ENCODE data around the gene S100A1. TPM values are rescaled to one million over a fixed set of nuclear protein-coding genes. Genes with fewer than 3 reads are reported as not detected.
A peak's percentile ranks its signal among the peaks of the same experiment; 100 is the strongest.
"Not testable (repeated sequence)": the region's sequence is repeated elsewhere in the genome, so short reads cannot be mapped to it uniquely, and the experiment has no call there.

Gene S100A1
- total RNA-seq, 1 experiment from 2014 or later: 1.3 TPM

DNA sequence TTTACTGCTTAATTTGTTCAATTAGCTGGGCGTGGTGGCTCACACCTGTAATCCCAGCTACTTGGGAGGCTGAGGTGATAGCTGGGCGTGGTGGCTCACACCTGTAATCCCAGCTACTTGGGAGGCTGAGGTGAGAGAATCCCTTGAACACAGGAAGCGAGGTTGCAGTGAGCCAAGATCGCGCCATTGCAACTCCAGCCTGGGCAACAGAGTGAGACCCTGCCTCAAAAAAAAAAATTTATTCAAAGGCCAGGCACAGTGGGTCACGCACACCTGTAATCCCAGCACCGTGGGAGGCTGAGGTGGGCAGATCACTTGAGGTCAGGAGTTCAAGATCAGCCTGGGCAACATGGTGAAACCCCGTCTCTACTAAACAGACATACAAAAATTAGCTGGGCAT, 40.4 kb downstream of the S100A1 start:
- H3K27me3 Mint-ChIP-seq (ENCODE audit: low read depth); H3K27ac Mint-ChIP-seq; ATAC-seq; DNase-seq (ENCODE audit: low spot score); POLR2A ChIA-PET; CTCF ChIA-PET; H3K4me3 Mint-ChIP-seq; H3K9me3 Mint-ChIP-seq: not testable (repeated sequence)
- H3K36me3 Mint-ChIP-seq: peaks cover 67% of the 10 kb centered on the region
- H3K4me1 Mint-ChIP-seq: peaks cover 14% of the 10 kb centered on the region

DNA sequence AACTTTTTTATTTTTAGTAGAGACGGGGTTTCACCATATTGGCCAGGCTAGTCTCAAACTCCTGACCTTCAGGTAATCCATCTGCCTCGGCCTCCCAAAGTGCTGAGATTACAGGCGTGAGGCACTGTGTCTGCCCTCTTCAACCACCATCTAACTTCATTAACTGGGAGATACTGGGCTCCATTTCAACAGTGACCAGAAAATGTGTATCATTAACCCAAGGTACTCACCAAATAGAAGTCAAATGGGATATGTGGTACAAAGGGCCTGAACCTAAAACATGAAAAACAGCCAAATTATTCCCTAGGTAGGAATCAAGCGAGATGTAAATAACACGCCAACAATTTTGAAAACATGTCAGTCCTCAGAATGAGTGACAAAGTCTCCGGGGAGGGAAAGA, 41.4 kb downstream of the S100A1 start:
- Mint-ChIP-seq H3K27ac (peak overlapping the region; percentile 84), H3K36me3 (peaks cover 58% of the 10 kb centered on the region), H3K9me3 (no peaks in the 10 kb centered on the region), H3K27me3 (ENCODE audit: low read depth) (no peaks in the 10 kb centered on the region), H3K4me3 (no peak overlapping the region), H3K4me1 (peaks cover 14% of the 10 kb centered on the region)
- ChIA-PET POLR2A (no interaction called here), CTCF (no interaction called here)
- TF ChIP-seq CREB1 (CRISPR knock-in tag; IDR thresholded peaks at IDR 0.05): no peak
- TF ChIP-seq, protein P1, sequence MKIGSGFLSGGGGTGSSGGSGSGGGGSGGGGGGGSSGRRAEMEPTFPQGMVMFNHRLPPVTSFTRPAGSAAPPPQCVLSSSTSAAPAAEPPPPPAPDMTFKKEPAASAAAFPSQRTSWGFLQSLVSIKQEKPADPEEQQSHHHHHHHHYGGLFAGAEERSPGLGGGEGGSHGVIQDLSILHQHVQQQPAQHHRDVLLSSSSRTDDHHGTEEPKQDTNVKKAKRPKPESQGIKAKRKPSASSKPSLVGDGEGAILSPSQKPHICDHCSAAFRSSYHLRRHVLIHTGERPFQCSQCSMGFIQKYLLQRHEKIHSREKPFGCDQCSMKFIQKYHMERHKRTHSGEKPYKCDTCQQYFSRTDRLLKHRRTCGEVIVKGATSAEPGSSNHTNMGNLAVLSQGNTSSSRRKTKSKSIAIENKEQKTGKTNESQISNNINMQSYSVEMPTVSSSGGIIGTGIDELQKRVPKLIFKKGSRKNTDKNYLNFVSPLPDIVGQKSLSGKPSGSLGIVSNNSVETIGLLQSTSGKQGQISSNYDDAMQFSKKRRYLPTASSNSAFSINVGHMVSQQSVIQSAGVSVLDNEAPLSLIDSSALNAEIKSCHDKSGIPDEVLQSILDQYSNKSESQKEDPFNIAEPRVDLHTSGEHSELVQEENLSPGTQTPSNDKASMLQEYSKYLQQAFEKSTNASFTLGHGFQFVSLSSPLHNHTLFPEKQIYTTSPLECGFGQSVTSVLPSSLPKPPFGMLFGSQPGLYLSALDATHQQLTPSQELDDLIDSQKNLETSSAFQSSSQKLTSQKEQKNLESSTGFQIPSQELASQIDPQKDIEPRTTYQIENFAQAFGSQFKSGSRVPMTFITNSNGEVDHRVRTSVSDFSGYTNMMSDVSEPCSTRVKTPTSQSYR (CRISPR knock-in tag; IDR thresholded peaks at IDR 0.05): no peak
- TF ChIP-seq, protein P2, sequence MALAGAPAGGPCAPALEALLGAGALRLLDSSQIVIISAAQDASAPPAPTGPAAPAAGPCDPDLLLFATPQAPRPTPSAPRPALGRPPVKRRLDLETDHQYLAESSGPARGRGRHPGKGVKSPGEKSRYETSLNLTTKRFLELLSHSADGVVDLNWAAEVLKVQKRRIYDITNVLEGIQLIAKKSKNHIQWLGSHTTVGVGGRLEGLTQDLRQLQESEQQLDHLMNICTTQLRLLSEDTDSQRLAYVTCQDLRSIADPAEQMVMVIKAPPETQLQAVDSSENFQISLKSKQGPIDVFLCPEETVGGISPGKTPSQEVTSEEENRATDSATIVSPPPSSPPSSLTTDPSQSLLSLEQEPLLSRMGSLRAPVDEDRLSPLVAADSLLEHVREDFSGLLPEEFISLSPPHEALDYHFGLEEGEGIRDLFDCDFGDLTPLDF (CRISPR knock-in tag; IDR thresholded peaks at IDR 0.05): no peak
- TF ChIP-seq CREM (CRISPR knock-in tag; IDR thresholded peaks at IDR 0.05): no peak
- TF ChIP-seq, protein P3, sequence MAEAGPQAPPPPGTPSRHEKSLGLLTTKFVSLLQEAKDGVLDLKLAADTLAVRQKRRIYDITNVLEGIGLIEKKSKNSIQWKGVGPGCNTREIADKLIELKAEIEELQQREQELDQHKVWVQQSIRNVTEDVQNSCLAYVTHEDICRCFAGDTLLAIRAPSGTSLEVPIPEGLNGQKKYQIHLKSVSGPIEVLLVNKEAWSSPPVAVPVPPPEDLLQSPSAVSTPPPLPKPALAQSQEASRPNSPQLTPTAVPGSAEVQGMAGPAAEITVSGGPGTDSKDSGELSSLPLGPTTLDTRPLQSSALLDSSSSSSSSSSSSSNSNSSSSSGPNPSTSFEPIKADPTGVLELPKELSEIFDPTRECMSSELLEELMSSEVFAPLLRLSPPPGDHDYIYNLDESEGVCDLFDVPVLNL (CRISPR knock-in tag; IDR thresholded peaks at IDR 0.05; ENCODE audit: borderline replicate concordance, low read depth): no peak
- TF ChIP-seq TEAD4 (CRISPR knock-in tag; IDR thresholded peaks at IDR 0.05): no peak
- TF ChIP-seq ZNF138 (CRISPR knock-in tag; conservative IDR thresholded peaks at IDR 0.05): no peak
- TF ChIP-seq ZNF396 (CRISPR knock-in tag; IDR thresholded peaks at IDR 0.05; ENCODE audit: borderline replicate concordance): no peak
- TF ChIP-seq ZNF317 (CRISPR knock-in tag; IDR thresholded peaks at IDR 0.05; ENCODE audit: borderline replicate concordance, low read depth): no peak
- TF ChIP-seq, protein P4, sequence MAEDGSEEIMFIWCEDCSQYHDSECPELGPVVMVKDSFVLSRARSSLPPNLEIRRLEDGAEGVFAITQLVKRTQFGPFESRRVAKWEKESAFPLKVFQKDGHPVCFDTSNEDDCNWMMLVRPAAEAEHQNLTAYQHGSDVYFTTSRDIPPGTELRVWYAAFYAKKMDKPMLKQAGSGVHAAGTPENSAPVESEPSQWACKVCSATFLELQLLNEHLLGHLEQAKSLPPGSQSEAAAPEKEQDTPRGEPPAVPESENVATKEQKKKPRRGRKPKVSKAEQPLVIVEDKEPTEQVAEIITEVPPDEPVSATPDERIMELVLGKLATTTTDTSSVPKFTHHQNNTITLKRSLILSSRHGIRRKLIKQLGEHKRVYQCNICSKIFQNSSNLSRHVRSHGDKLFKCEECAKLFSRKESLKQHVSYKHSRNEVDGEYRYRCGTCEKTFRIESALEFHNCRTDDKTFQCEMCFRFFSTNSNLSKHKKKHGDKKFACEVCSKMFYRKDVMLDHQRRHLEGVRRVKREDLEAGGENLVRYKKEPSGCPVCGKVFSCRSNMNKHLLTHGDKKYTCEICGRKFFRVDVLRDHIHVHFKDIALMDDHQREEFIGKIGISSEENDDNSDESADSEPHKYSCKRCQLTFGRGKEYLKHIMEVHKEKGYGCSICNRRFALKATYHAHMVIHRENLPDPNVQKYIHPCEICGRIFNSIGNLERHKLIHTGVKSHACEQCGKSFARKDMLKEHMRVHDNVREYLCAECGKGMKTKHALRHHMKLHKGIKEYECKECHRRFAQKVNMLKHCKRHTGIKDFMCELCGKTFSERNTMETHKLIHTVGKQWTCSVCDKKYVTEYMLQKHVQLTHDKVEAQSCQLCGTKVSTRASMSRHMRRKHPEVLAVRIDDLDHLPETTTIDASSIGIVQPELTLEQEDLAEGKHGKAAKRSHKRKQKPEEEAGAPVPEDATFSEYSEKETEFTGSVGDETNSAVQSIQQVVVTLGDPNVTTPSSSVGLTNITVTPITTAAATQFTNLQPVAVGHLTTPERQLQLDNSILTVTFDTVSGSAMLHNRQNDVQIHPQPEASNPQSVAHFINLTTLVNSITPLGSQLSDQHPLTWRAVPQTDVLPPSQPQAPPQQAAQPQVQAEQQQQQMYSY (CRISPR knock-in tag; IDR thresholded peaks at IDR 0.05): no peak
- TF ChIP-seq, protein P5, sequence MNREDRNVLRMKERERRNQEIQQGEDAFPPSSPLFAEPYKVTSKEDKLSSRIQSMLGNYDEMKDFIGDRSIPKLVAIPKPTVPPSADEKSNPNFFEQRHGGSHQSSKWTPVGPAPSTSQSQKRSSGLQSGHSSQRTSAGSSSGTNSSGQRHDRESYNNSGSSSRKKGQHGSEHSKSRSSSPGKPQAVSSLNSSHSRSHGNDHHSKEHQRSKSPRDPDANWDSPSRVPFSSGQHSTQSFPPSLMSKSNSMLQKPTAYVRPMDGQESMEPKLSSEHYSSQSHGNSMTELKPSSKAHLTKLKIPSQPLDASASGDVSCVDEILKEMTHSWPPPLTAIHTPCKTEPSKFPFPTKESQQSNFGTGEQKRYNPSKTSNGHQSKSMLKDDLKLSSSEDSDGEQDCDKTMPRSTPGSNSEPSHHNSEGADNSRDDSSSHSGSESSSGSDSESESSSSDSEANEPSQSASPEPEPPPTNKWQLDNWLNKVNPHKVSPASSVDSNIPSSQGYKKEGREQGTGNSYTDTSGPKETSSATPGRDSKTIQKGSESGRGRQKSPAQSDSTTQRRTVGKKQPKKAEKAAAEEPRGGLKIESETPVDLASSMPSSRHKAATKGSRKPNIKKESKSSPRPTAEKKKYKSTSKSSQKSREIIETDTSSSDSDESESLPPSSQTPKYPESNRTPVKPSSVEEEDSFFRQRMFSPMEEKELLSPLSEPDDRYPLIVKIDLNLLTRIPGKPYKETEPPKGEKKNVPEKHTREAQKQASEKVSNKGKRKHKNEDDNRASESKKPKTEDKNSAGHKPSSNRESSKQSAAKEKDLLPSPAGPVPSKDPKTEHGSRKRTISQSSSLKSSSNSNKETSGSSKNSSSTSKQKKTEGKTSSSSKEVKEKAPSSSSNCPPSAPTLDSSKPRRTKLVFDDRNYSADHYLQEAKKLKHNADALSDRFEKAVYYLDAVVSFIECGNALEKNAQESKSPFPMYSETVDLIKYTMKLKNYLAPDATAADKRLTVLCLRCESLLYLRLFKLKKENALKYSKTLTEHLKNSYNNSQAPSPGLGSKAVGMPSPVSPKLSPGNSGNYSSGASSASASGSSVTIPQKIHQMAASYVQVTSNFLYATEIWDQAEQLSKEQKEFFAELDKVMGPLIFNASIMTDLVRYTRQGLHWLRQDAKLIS (CRISPR knock-in tag; IDR thresholded peaks at IDR 0.05; ENCODE audit: borderline replicate concordance): no peak
- no peak for TF ChIP-seq MYBL2 (CRISPR knock-in tag; IDR thresholded peaks at IDR 0.05)
- TF ChIP-seq, protein P6, sequence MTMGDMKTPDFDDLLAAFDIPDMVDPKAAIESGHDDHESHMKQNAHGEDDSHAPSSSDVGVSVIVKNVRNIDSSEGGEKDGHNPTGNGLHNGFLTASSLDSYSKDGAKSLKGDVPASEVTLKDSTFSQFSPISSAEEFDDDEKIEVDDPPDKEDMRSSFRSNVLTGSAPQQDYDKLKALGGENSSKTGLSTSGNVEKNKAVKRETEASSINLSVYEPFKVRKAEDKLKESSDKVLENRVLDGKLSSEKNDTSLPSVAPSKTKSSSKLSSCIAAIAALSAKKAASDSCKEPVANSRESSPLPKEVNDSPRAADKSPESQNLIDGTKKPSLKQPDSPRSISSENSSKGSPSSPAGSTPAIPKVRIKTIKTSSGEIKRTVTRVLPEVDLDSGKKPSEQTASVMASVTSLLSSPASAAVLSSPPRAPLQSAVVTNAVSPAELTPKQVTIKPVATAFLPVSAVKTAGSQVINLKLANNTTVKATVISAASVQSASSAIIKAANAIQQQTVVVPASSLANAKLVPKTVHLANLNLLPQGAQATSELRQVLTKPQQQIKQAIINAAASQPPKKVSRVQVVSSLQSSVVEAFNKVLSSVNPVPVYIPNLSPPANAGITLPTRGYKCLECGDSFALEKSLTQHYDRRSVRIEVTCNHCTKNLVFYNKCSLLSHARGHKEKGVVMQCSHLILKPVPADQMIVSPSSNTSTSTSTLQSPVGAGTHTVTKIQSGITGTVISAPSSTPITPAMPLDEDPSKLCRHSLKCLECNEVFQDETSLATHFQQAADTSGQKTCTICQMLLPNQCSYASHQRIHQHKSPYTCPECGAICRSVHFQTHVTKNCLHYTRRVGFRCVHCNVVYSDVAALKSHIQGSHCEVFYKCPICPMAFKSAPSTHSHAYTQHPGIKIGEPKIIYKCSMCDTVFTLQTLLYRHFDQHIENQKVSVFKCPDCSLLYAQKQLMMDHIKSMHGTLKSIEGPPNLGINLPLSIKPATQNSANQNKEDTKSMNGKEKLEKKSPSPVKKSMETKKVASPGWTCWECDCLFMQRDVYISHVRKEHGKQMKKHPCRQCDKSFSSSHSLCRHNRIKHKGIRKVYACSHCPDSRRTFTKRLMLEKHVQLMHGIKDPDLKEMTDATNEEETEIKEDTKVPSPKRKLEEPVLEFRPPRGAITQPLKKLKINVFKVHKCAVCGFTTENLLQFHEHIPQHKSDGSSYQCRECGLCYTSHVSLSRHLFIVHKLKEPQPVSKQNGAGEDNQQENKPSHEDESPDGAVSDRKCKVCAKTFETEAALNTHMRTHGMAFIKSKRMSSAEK (CRISPR knock-in tag; IDR thresholded peaks at IDR 0.05; ENCODE audit: borderline replicate concordance): no peak
- TF ChIP-seq, protein P7, sequence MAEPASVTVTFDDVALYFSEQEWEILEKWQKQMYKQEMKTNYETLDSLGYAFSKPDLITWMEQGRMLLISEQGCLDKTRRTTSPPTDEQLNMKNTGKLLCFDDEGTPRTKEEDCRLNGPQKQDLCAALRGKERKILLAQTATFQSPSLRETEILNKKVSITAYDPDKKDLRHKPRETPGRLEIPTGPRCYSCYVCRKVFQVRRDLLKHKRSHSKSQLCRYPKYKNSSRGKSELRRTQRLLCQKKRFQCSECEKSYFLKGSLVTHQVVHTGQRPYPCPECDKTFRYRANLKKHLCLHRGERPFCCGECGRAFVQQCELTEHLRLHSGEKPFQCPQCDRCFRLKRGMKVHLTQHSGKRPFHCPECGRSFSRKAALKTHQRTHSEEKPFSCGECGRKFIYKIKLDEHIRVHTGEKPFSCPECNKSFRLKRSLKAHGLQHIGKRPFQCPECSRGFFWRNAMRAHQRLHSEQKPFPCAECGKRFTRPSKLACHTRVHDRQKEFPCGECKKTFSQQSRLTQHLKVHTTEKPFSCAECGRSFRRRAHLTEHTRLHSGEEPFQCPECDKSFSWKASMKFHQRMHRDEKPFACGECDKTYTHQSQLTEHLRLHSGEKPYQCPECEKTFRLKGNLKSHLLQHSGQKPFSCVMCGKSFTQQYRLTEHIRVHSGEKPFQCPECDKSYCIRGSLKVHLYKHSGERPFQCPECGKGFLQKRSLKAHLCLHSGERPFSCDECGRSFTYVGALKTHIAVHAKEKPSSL (CRISPR knock-in tag; conservative IDR thresholded peaks at IDR 0.05): no peak
- no peak for TF ChIP-seq CBFB (CRISPR knock-in tag; IDR thresholded peaks at IDR 0.05; ENCODE audit: low read depth)
- DNase-seq (ENCODE audit: low spot score) (no peak), ATAC-seq (no peak)
